ENCODE results near the gene COBL. TPM values are rescaled to one million over a fixed set of nuclear protein-coding genes. Genes with fewer than 3 reads are reported as not detected.

Gene COBL
- total and polyA plus RNA-seq, 12 donors: 0.09 to 1.4 (median 0.53) TPM

GRCh38 chr7:50977421-50977820 lies 339.2 kb downstream of the COBL start:
- intact Hi-C loops (cut with DNase I): no loop called here
- Histone ChIP-seq H3K9me3 (replicated peaks in 1 of 3) (no peaks in the 10 kb centered on the region), H3K27me3 (no peaks in the 10 kb centered on the region), H3K4me1 (replicated peaks in 1 of 2) (no peaks in the 10 kb centered on the region), H3K36me3 (replicated peaks in 1 of 2) (no peaks in the 10 kb centered on the region), H3K27ac (no peak overlapping the region), H3K4me3 (no peak overlapping the region)
- no peak for DNase-seq
- TF ChIP-seq CTCF (IDR thresholded peaks at IDR 0.05): no peak
- no peak for TF ChIP-seq POLR2A (IDR thresholded peaks at IDR 0.05)
- 70 to 83% (median 80%) methylated on average over 1 of the region's 1 CpG for WGBS, 4 donors

GRCh38 chr7:50976064-50976463 lies 340.5 kb downstream of the COBL start:
- H3K27me3 ChIP-seq: no peaks in the 10 kb centered on the region
- intact Hi-C loops (cut with DNase I): no loop called here

GRCh38 chr7:50974240-50974639 lies 342.4 kb downstream of the COBL start:
- H3K36me3 ChIP-seq (replicated peaks in 1 of 2): no peaks in the 10 kb centered on the region
- no peaks in the 10 kb centered on the region for H3K4me1 ChIP-seq (replicated peaks in 1 of 2)
- 56 to 68% (median 64%) methylated on average over 5 of the region's 5 CpGs for WGBS, 4 donors
- H3K27me3 ChIP-seq: no peaks in the 10 kb centered on the region
- no peak for DNase-seq
- no peak overlapping the region for H3K27ac ChIP-seq
- H3K9me3 ChIP-seq (replicated peaks in 1 of 3): no peaks in the 10 kb centered on the region
- TF ChIP-seq POLR2A (IDR thresholded peaks at IDR 0.05) (no peak), CTCF (IDR thresholded peaks at IDR 0.05) (no peak)
- H3K4me3 ChIP-seq: no peak overlapping the region
- intact Hi-C loops (cut with DNase I): no loop called here

More at GRCh38 chr7:50976064-50976463, 340.5 kb downstream of the COBL start:
- Histone ChIP-seq H3K27ac (no peak overlapping the region), H3K4me1 (replicated peaks in 1 of 2) (no peaks in the 10 kb centered on the region), H3K36me3 (replicated peaks in 1 of 2) (no peaks in the 10 kb centered on the region), H3K9me3 (replicated peaks in 1 of 3) (no peaks in the 10 kb centered on the region), H3K4me3 (no peak overlapping the region)
- DNase-seq: no peak
- 83 to 88% (median 84%) methylated on average over 4 of the region's 4 CpGs for WGBS, 4 donors
- TF ChIP-seq POLR2A (IDR thresholded peaks at IDR 0.05): no peak
- TF ChIP-seq CTCF (IDR thresholded peaks at IDR 0.05): no peak

- intact Hi-C loops (cut with DNase I): no loop called here
- no peak for TF ChIP-seq POLR2A (IDR thresholded peaks at IDR 0.05)
- TF ChIP-seq CTCF (IDR thresholded peaks at IDR 0.05): no peak
- no peaks in the 10 kb centered on the region for H3K4me1 ChIP-seq (replicated peaks in 1 of 2)
- H3K9me3 ChIP-seq (replicated peaks in 1 of 3): no peaks in the 10 kb centered on the region
- 67 to 92% (median 82%) methylated on average over 2 to 6 of the region's 6 CpGs for whole genome bisulfite sequencing, 4 donors
- no peak for DNase-seq
- H3K36me3 ChIP-seq (replicated peaks in 1 of 2): no peaks in the 10 kb centered on the region
- no peak overlapping the region for H3K4me3 ChIP-seq
- H3K27ac ChIP-seq: no peak overlapping the region
- H3K27me3 ChIP-seq: no peaks in the 10 kb centered on the region
Observed at GRCh38 chr7:50973814-50974213, 342.8 kb downstream of the COBL start.

Measured in adrenal gland (tissue), 12 donors.